ENCODE results near the gene ASTN2.

ASTN2 gene, protein sequence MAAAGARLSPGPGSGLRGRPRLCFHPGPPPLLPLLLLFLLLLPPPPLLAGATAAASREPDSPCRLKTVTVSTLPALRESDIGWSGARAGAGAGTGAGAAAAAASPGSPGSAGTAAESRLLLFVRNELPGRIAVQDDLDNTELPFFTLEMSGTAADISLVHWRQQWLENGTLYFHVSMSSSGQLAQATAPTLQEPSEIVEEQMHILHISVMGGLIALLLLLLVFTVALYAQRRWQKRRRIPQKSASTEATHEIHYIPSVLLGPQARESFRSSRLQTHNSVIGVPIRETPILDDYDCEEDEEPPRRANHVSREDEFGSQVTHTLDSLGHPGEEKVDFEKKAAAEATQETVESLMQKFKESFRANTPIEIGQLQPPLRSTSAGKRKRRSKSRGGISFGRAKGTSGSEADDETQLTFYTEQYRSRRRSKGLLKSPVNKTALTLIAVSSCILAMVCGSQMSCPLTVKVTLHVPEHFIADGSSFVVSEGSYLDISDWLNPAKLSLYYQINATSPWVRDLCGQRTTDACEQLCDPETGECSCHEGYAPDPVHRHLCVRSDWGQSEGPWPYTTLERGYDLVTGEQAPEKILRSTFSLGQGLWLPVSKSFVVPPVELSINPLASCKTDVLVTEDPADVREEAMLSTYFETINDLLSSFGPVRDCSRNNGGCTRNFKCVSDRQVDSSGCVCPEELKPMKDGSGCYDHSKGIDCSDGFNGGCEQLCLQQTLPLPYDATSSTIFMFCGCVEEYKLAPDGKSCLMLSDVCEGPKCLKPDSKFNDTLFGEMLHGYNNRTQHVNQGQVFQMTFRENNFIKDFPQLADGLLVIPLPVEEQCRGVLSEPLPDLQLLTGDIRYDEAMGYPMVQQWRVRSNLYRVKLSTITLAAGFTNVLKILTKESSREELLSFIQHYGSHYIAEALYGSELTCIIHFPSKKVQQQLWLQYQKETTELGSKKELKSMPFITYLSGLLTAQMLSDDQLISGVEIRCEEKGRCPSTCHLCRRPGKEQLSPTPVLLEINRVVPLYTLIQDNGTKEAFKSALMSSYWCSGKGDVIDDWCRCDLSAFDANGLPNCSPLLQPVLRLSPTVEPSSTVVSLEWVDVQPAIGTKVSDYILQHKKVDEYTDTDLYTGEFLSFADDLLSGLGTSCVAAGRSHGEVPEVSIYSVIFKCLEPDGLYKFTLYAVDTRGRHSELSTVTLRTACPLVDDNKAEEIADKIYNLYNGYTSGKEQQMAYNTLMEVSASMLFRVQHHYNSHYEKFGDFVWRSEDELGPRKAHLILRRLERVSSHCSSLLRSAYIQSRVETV (N-terminal part only)

DNA sequence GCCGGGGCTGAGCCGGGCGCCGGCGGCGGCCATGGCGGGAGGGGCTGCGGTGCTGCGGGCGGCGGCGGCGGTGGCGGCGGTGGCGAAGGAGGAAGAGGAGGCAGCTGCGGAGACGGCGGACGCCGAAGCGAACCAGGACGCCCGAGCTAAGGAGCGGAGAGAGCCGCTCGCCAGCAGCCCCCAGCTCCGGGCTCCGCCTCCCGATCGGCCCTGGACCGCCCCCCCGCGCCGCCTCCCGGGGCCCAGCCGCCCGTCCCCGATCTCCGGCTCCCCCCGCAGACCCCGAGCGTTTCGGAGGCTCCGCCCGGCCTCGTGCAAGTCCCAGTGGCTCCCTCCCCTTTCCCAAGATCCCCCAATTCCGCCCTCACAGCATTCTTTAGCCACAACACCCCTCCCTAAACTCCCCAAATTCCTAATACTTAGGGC is at the start of gene ASTN2:
Gene ASTN2, minus strand, starts transcription at position 152 of the 426 bp plus-strand sequence. Its CDS starts 119 bp downstream, at position 33.
- Histone ChIP-seq H3K27ac (ENCODE audit: low read depth, low read length, poor library complexity, severe bottlenecking) (no peak within 1 kb of the TSS), H3K9me3 (ENCODE audit: low read length) (no peaks in the 10 kb centered on the region), H2AFZ (ENCODE audit: low read length) (no peak within 1 kb of the TSS), H3K79me2 (ENCODE audit: insufficient read depth, low read length) (no peaks in the 10 kb centered on the region), H3K9ac (ENCODE audit: low read length) (no peak within 1 kb of the TSS), H3K4me2 (ENCODE audit: low read length) (no peak within 1 kb of the TSS), H3K4me3 (ENCODE audit: low read depth, low read length, poor library complexity, severe bottlenecking) (no peak within 1 kb of the TSS), H3K4me1 (ENCODE audit: insufficient read depth, low read length, severe bottlenecking) (no peaks in the 10 kb centered on the region), H3F3A (ENCODE audit: insufficient read depth, low read length) (no peaks in the 10 kb centered on the region), H3K27me3 (ENCODE audit: insufficient read depth, low read length) (no peaks in the 10 kb centered on the region), H3K36me3 (ENCODE audit: insufficient read depth, low read length) (no peaks in the 10 kb centered on the region), H3K9me2 (ENCODE audit: low read depth, low read length) (no peaks in the 10 kb centered on the region), H4K20me1 (ENCODE audit: insufficient read depth, low read length) (no peaks in the 10 kb centered on the region)
- TF ChIP-seq, protein P1, sequence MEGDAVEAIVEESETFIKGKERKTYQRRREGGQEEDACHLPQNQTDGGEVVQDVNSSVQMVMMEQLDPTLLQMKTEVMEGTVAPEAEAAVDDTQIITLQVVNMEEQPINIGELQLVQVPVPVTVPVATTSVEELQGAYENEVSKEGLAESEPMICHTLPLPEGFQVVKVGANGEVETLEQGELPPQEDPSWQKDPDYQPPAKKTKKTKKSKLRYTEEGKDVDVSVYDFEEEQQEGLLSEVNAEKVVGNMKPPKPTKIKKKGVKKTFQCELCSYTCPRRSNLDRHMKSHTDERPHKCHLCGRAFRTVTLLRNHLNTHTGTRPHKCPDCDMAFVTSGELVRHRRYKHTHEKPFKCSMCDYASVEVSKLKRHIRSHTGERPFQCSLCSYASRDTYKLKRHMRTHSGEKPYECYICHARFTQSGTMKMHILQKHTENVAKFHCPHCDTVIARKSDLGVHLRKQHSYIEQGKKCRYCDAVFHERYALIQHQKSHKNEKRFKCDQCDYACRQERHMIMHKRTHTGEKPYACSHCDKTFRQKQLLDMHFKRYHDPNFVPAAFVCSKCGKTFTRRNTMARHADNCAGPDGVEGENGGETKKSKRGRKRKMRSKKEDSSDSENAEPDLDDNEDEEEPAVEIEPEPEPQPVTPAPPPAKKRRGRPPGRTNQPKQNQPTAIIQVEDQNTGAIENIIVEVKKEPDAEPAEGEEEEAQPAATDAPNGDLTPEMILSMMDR (IDR thresholded peaks at IDR 0.05; ENCODE audit: low read length) = no peak
- no peak for TF ChIP-seq EZH2 (IDR thresholded peaks at IDR 0.05; ENCODE audit: borderline replicate concordance, low read length)

DNA sequence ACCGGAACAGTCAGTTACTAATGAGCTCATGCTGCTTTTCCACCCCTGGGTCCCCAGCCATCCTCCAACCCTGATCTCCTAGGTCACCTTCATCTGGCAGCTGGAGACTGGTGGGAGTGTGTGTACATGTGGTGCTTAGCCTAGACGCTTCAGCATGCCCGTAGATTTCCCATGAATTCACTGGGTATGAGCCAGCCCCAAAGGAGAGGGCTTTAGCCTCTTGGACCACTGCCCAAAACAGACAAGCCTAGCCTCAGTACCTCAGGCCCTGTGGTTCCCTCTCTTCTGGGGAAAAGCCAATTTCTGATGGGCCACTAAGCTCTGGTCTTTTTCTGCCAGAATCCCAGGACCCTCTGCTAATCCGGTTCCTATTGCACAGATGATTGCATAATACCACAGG is 48.0 kb upstream of the ASTN2 start:
- TF ChIP-seq, protein P1 (IDR thresholded peaks at IDR 0.05; ENCODE audit: low read length) = no peak
- no peak for TF ChIP-seq EZH2 (IDR thresholded peaks at IDR 0.05; ENCODE audit: borderline replicate concordance, low read length)
- Histone ChIP-seq H3K4me3 (ENCODE audit: low read depth, low read length, poor library complexity, severe bottlenecking) (no peak overlapping the region), H4K20me1 (ENCODE audit: insufficient read depth, low read length) (no peaks in the 10 kb centered on the region)

DNA sequence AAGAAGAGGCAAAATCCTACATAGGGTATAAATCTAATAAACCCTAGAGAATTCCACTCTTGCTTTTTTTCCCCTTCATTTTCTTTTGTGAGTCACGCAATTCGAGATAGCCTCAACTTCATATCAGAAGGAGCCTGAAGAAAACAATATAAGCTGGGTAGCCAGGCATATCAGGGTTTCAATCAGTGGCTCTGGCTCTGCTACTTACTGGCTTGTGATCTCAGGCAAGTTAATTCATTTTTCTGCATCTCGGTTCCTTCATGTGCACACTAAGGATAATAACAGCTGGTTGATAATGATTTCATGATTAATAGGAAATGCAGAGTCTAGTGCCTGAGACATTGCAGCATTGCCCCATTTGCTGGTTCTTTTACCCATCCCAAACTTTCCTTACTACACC is 46.5 kb upstream of the ASTN2 start:
- no peaks in the 10 kb centered on the region for H4K20me1 ChIP-seq (ENCODE audit: insufficient read depth, low read length)
- no peaks in the 10 kb centered on the region for H3K27me3 ChIP-seq (ENCODE audit: insufficient read depth, low read length)
- no peaks in the 10 kb centered on the region for H3F3A ChIP-seq (ENCODE audit: insufficient read depth, low read length)
- H3K9me2 ChIP-seq (ENCODE audit: low read depth, low read length) = no peaks in the 10 kb centered on the region
- H3K79me2 ChIP-seq (ENCODE audit: insufficient read depth, low read length) = no peaks in the 10 kb centered on the region
- H3K4me3 ChIP-seq (ENCODE audit: low read depth, low read length, poor library complexity, severe bottlenecking) = no peak overlapping the region
- no peak overlapping the region for H2AFZ ChIP-seq (ENCODE audit: low read length)
- no peaks in the 10 kb centered on the region for H3K36me3 ChIP-seq (ENCODE audit: insufficient read depth, low read length)
- H3K4me2 ChIP-seq (ENCODE audit: low read length) = no peak overlapping the region
- no peak overlapping the region for H3K27ac ChIP-seq (ENCODE audit: low read depth, low read length, poor library complexity, severe bottlenecking)
- no peaks in the 10 kb centered on the region for H3K4me1 ChIP-seq (ENCODE audit: insufficient read depth, low read length, severe bottlenecking)
- no peak overlapping the region for H3K9ac ChIP-seq (ENCODE audit: low read length)
- H3K9me3 ChIP-seq (ENCODE audit: low read length) = no peaks in the 10 kb centered on the region
- TF ChIP-seq EZH2 (IDR thresholded peaks at IDR 0.05; ENCODE audit: borderline replicate concordance, low read length) = no peak
- TF ChIP-seq, protein P1 (IDR thresholded peaks at IDR 0.05; ENCODE audit: low read length) = no peak

More for the DNA sequence above, 48.0 kb upstream of the ASTN2 start:
- H2AFZ ChIP-seq (ENCODE audit: low read length) = no peak overlapping the region
- no peaks in the 10 kb centered on the region for H3F3A ChIP-seq (ENCODE audit: insufficient read depth, low read length)
- H3K4me1 ChIP-seq (ENCODE audit: insufficient read depth, low read length, severe bottlenecking) = no peaks in the 10 kb centered on the region
- no peak overlapping the region for H3K4me2 ChIP-seq (ENCODE audit: low read length)
- no peaks in the 10 kb centered on the region for H3K9me2 ChIP-seq (ENCODE audit: low read depth, low read length)
- H3K27ac ChIP-seq (ENCODE audit: low read depth, low read length, poor library complexity, severe bottlenecking) = no peak overlapping the region
- no peaks in the 10 kb centered on the region for H3K27me3 ChIP-seq (ENCODE audit: insufficient read depth, low read length)
- no peak overlapping the region for H3K9ac ChIP-seq (ENCODE audit: low read length)
- no peaks in the 10 kb centered on the region for H3K36me3 ChIP-seq (ENCODE audit: insufficient read depth, low read length)
- no peaks in the 10 kb centered on the region for H3K79me2 ChIP-seq (ENCODE audit: insufficient read depth, low read length)
- H3K9me3 ChIP-seq (ENCODE audit: low read length) = no peaks in the 10 kb centered on the region

Data from OCI-LY1 (cell line).